ENCODE results near the gene SNX9. TPM values are rescaled to one million over a fixed set of nuclear protein-coding genes. Genes with fewer than 3 reads are reported as not detected.
A peak's percentile ranks its signal among the peaks of the same experiment; 100 is the strongest.

The SNX9 gene
- polyA plus RNA-seq, 1 donor: 44.6 TPM

DNA sequence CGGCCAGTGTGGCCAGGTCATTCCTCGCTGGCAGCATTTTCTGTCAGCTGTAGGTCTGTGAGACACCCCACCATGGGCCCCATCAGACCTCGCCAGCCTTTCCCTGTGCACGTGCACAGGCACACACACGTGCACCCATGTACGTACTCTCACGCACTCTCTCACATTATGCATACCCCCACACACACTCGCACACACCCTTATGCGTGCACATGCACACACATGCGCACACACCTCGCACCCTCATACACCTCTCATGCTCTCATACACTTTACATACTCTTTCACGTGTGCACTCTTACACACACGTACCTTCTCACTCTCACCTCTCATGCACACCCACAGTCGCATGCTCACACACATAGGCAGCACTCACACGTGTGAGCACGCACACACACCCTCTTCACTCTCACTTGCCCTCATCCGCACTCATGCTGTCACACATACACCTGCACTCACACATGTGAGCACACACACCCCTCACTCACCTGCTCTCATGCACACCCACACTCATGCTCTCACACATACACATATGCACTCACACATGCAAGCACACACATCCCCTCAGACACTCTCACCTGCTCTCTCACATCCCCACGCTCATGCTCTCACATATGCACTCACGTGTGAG is 46.7 kb downstream of the SNX9 start:
- WGBS (ENCODE audit: insufficient coverage, low lambda C conversion rate): 100% methylated on average over 2 of the region's 19 CpGs
- DNase-seq: no peak
- no peaks in the 10 kb centered on the region for H3K9me3 ChIP-seq (ENCODE audit: control insufficient read depth, low read depth, low read length)
- peaks cover 32% of the 10 kb centered on the region for H3K36me3 ChIP-seq (ENCODE audit: control insufficient read depth, insufficient read depth, low read length)
- H3K27ac ChIP-seq (ENCODE audit: low read length): no peak overlapping the region
- no peaks in the 10 kb centered on the region for H3K27me3 ChIP-seq (ENCODE audit: control insufficient read depth, insufficient read depth, low read length)
- H3K4me1 ChIP-seq (ENCODE audit: control insufficient read depth, insufficient read depth, low read length): no peaks in the 10 kb centered on the region
- no peak overlapping the region for H3K4me3 ChIP-seq (ENCODE audit: low read length)

DNA sequence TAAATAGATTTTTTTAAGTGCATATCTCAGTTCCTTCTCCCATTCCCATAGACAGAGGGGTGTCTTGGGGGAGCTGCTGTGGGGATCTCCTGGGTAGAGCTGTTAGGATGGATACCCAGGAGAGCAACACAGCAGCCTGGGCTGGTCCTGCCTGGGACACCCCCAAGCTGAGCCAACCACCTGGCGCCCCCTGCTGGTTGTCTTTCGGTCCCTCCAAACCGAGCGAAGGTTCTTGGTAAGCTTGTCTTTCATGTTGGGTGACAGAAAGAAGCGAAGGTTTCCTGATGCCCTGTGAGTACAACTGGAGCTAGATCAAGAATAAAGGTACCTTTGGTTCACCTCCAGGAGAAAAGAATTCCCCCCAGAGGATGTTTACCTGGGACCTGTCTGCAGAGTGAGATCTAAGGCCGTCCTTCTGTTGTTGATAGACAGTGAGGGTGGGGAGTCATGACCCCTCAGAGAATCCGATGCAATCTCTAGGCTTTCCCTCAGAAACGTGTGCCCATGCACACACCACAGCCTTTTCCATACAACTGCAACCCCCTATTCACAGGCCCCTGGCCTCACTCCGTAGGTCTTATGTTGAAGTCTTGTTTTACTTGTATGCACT is 50.8 kb downstream of the SNX9 start:
- no peaks in the 10 kb centered on the region for H3K27me3 ChIP-seq (ENCODE audit: control insufficient read depth, insufficient read depth, low read length)
- no peak overlapping the region for H3K27ac ChIP-seq (ENCODE audit: low read length)
- DNase-seq: peak; percentile 59 to 67
- no peak overlapping the region for H3K4me3 ChIP-seq (ENCODE audit: low read length)
- H3K4me1 ChIP-seq (ENCODE audit: control insufficient read depth, insufficient read depth, low read length): no peaks in the 10 kb centered on the region
- WGBS (ENCODE audit: insufficient coverage, low lambda C conversion rate): no CpG with 5 or more reads among the region's 9 CpGs
- peaks cover 60% of the 10 kb centered on the region for H3K36me3 ChIP-seq (ENCODE audit: control insufficient read depth, insufficient read depth, low read length)
- H3K9me3 ChIP-seq (ENCODE audit: control insufficient read depth, low read depth, low read length): no peaks in the 10 kb centered on the region

DNA sequence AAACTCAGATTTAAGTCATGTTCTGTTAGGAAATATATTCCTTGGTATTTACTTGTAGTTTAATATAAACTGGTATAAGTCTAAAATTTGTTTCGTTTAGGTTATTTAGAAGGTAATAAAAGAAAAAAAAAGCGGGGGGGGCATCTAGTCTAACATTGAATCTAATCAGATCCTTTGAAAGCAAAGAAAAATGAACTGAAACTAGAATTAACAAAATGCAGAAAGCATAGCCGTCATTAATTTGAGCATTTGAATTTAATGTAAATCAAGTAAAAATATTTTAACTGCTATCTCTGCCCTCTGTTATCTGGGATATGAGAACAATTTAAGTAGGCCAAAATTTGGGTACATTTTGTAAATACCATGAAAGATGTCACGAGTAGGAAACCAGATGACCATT is 54.1 kb downstream of the SNX9 start:
- Histone ChIP-seq H3K27ac (ENCODE audit: low read length) (no peak overlapping the region), H3K36me3 (ENCODE audit: control insufficient read depth, insufficient read depth, low read length) (peaks cover 55% of the 10 kb centered on the region), H3K9me3 (ENCODE audit: control insufficient read depth, low read depth, low read length) (no peaks in the 10 kb centered on the region), H3K4me1 (ENCODE audit: control insufficient read depth, insufficient read depth, low read length) (no peaks in the 10 kb centered on the region), H3K4me3 (ENCODE audit: low read length) (no peak overlapping the region), H3K27me3 (ENCODE audit: control insufficient read depth, insufficient read depth, low read length) (no peaks in the 10 kb centered on the region)
- DNase-seq: no peak
- WGBS (ENCODE audit: insufficient coverage, low lambda C conversion rate): 96% methylated on average over 3 of the region's 4 CpGs

DNA sequence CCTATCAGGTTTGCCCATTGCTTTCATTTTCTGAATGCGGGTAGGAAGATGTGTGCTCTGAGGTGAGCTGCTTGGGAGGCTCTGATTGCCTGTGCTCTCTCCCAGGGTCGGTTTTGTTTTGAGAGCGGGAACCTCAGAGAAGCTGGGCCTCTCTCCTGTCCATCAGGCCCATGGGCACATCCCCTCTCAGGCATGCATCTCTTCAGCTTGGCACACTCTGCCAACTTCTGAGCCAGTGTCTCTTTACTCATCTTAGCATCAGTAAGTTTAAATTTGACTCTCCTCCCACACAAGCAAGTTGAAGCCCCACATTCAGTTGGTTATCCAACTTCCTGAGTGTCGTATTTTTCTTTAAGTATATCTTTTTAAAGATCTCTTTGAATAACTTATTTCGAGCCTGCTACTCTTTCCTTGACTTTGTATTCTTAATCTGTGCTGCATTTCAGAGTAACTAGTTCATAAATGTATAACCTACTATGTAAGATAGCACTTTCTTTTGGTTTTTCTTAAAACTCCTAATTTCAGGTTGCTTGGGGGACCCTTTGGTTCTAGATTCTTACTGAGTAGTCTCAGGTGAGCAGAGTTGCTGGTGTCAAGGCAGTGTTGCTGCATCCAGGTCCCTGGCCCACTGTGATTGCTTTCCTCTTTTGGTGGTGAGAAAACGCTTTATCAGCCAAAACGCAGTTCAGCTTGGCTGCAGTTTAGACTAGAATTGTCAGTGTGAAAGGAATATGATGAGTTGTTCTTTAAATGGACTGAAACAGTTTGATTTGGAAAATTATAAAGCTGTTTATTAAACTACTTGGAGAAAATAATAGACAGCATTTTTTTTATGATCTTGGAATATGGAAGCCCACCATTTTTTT is 54.8 kb downstream of the SNX9 start:
- peaks cover 52% of the 10 kb centered on the region for H3K36me3 ChIP-seq (ENCODE audit: control insufficient read depth, insufficient read depth, low read length)
- H3K27me3 ChIP-seq (ENCODE audit: control insufficient read depth, insufficient read depth, low read length): no peaks in the 10 kb centered on the region
- H3K4me3 ChIP-seq (ENCODE audit: low read length): no peak overlapping the region
- H3K9me3 ChIP-seq (ENCODE audit: control insufficient read depth, low read depth, low read length): no peaks in the 10 kb centered on the region
- DNase-seq: no peak
- H3K4me1 ChIP-seq (ENCODE audit: control insufficient read depth, insufficient read depth, low read length): no peaks in the 10 kb centered on the region
- H3K27ac ChIP-seq (ENCODE audit: low read length): no peak overlapping the region
- 82% methylated on average over 2 of the region's 7 CpGs for WGBS (ENCODE audit: insufficient coverage, low lambda C conversion rate)

DNA sequence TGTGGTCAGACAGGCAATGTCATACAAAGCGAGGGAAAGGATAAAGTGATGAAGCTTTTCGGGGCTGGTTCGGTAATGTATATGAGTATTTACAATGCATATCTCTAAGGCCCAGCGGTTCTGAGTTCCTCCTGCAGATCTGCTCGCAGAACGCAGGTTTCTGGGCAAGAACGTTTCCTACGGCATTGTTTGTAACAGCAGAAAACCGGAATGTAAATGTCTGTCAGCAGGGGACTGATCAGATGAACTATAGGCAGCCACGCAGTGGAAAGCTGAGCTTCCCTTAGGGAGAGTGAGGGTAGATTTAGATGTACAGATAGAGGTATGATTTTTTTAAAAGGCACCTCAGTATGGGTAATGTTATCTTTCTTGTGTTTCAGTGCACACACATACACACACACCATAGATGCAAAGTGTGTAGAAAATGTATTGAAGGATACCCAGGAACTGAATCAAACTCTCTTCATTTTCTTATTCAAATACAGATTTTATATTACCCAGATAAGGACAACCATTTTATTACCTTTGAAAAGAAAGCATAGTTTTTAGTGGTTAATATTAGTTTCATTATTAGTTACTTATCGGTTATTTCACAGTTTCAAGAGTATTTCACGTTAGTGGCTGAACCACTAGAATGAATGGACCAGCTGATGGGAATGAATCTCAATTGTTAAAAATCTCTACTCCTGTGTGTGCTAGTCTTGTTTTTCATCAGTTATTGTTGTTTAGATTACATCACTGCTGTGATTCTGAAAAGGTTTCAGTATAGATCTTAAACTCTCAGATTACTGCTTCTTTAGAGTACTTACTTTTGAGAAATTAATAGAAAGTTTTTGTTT is 56.2 kb downstream of the SNX9 start:
- no peak for DNase-seq
- Histone ChIP-seq H3K27me3 (ENCODE audit: control insufficient read depth, insufficient read depth, low read length) (no peaks in the 10 kb centered on the region), H3K4me1 (ENCODE audit: control insufficient read depth, insufficient read depth, low read length) (no peaks in the 10 kb centered on the region), H3K4me3 (ENCODE audit: low read length) (no peak overlapping the region), H3K9me3 (ENCODE audit: control insufficient read depth, low read depth, low read length) (no peaks in the 10 kb centered on the region), H3K36me3 (ENCODE audit: control insufficient read depth, insufficient read depth, low read length) (peaks cover 48% of the 10 kb centered on the region), H3K27ac (ENCODE audit: low read length) (no peak overlapping the region)
- WGBS (ENCODE audit: insufficient coverage, low lambda C conversion rate): 78% methylated on average over 4 of the region's 12 CpGs

DNA sequence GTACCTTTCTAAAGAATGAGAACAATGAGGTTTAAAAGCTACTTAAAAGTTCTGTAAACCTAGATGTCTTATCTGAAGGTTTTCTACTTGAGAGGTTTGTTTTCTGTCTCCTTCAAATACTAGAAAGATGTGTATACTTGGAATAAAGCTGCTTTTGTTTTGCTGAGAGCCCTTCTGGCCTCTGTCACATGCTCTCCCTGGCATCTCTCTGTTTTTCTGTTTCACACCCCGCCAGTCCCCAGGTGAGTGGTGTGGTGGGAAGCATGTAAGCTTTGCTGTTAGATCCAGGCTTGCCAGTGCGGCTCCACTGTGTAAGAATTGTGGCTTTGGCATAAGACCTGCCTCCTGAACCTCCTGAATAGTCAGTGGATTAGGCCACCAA is 56.8 kb downstream of the SNX9 start:
- no peaks in the 10 kb centered on the region for H3K4me1 ChIP-seq (ENCODE audit: control insufficient read depth, insufficient read depth, low read length)
- no peak overlapping the region for H3K4me3 ChIP-seq (ENCODE audit: low read length)
- no peaks in the 10 kb centered on the region for H3K27me3 ChIP-seq (ENCODE audit: control insufficient read depth, insufficient read depth, low read length)
- peaks cover 50% of the 10 kb centered on the region for H3K36me3 ChIP-seq (ENCODE audit: control insufficient read depth, insufficient read depth, low read length)
- H3K9me3 ChIP-seq (ENCODE audit: control insufficient read depth, low read depth, low read length): no peaks in the 10 kb centered on the region
- H3K27ac ChIP-seq (ENCODE audit: low read length): no peak overlapping the region
- WGBS (ENCODE audit: insufficient coverage, low lambda C conversion rate): no CpG with 5 or more reads among the region's 2 CpGs
- no peak for DNase-seq

DNA sequence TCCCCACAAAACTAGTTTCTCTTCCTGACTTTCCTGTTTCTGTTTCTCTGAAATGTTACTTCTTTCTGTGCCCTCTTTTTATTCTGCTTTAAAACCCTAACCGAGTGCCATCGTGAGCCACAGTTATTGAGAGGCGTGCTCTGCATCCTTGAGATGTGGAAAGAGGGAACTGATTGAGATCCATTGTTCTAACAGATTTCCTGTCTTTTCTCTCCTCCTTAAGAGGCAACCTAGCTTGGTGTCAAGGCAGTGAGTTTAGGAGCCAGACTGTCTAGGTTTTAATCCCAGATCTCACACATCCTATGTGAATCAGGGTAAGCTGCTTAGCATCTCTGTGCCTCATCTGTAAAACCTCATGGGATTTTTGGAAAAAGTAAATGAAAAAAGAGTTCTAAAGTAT is 57.5 kb downstream of the SNX9 start:
- Histone ChIP-seq H3K4me3 (ENCODE audit: low read length) (no peak overlapping the region), H3K9me3 (ENCODE audit: control insufficient read depth, low read depth, low read length) (no peaks in the 10 kb centered on the region), H3K27me3 (ENCODE audit: control insufficient read depth, insufficient read depth, low read length) (no peaks in the 10 kb centered on the region), H3K4me1 (ENCODE audit: control insufficient read depth, insufficient read depth, low read length) (no peaks in the 10 kb centered on the region), H3K36me3 (ENCODE audit: control insufficient read depth, insufficient read depth, low read length) (peaks cover 45% of the 10 kb centered on the region), H3K27ac (ENCODE audit: low read length) (no peak overlapping the region)
- no CpG with 5 or more reads among the region's 3 CpGs for WGBS (ENCODE audit: insufficient coverage, low lambda C conversion rate)
- DNase-seq: no peak

DNA sequence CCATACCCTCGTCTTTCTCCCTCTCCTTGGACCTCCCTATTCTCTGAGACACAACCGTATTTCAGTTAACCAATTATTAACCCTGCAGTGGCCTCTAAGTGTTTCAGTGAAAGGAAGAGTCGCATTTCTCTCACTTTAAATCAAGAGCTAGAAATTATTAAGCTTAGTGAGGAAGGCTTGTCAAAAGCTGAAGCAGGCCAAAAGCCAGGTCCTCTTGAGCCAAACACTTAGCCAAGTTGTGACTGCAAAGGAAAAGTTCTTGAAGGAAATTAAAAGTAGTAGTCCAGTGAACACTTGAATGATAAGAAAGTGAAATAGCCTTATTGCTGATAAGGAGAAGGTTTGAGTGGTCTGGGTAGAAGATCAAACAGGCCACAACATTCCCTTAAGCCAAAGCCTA is 58.3 kb downstream of the SNX9 start:
- 75% methylated on average over 2 of the region's 3 CpGs for WGBS (ENCODE audit: insufficient coverage, low lambda C conversion rate)
- H3K36me3 ChIP-seq (ENCODE audit: control insufficient read depth, insufficient read depth, low read length): peaks cover 43% of the 10 kb centered on the region
- H3K4me3 ChIP-seq (ENCODE audit: low read length): no peak overlapping the region
- H3K27ac ChIP-seq (ENCODE audit: low read length): no peak overlapping the region
- no peak for DNase-seq
- H3K9me3 ChIP-seq (ENCODE audit: control insufficient read depth, low read depth, low read length): no peaks in the 10 kb centered on the region
- H3K4me1 ChIP-seq (ENCODE audit: control insufficient read depth, insufficient read depth, low read length): no peaks in the 10 kb centered on the region
- H3K27me3 ChIP-seq (ENCODE audit: control insufficient read depth, insufficient read depth, low read length): no peaks in the 10 kb centered on the region

DNA sequence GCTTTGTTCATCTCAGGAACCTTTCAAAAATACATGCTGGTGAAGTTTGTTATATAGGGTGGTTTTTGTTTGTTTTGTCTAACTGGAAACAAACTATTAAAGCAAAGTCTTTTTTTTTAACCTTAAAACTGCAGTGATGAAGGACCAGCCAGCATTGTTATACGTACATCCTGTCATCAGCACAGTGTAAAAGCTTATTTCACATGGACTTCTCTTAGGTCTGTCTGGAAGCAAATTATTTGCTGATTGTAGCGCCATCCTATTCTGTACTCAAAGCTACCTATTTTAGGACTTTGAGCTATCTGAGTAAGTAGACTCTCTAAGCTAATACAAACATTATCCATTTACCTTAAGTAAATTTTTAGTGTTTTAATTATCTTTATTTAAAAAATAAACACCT is 61.7 kb downstream of the SNX9 start:
- no peak for DNase-seq
- Histone ChIP-seq H3K4me1 (ENCODE audit: control insufficient read depth, insufficient read depth, low read length) (no peaks in the 10 kb centered on the region), H3K27me3 (ENCODE audit: control insufficient read depth, insufficient read depth, low read length) (no peaks in the 10 kb centered on the region), H3K9me3 (ENCODE audit: control insufficient read depth, low read depth, low read length) (no peaks in the 10 kb centered on the region), H3K27ac (ENCODE audit: low read length) (no peak overlapping the region), H3K36me3 (ENCODE audit: control insufficient read depth, insufficient read depth, low read length) (peaks cover 39% of the 10 kb centered on the region), H3K4me3 (ENCODE audit: low read length) (no peak overlapping the region)
- no CpG with 5 or more reads among the region's 2 CpGs for WGBS (ENCODE audit: insufficient coverage, low lambda C conversion rate)

DNA sequence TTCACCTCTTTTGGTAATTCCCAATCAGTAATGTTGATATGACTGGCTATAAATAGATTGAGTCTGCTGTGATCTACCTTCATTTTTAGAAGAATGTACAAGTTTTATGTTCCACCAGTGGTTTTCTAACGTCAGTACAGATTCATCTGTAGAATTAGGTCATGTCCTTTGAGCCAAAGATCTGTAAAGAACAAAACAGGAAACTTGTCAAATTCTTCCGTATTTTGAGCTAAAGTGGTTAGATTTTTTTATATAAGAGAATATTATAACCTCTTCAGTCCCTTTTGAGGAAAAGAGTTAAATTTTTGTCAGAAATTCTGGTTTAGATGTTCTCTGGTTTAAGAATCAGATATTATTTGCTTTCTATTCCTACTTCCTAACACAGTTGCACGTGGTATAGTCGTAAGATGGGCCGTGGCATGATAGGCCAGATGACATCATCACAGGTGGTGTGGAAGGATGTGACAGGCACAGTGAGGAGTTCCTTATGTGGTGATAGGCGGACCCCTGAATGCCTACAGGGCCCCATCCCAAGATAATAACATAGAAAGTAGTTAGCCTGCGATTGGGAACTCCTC is 62.3 kb downstream of the SNX9 start:
- H3K27ac ChIP-seq (ENCODE audit: low read length): no peak overlapping the region
- 100% methylated on average over 1 of the region's 7 CpGs for WGBS (ENCODE audit: insufficient coverage, low lambda C conversion rate)
- DNase-seq: no peak
- H3K27me3 ChIP-seq (ENCODE audit: control insufficient read depth, insufficient read depth, low read length): no peaks in the 10 kb centered on the region
- no peaks in the 10 kb centered on the region for H3K9me3 ChIP-seq (ENCODE audit: control insufficient read depth, low read depth, low read length)
- H3K36me3 ChIP-seq (ENCODE audit: control insufficient read depth, insufficient read depth, low read length): peaks cover 38% of the 10 kb centered on the region
- H3K4me1 ChIP-seq (ENCODE audit: control insufficient read depth, insufficient read depth, low read length): no peaks in the 10 kb centered on the region
- no peak overlapping the region for H3K4me3 ChIP-seq (ENCODE audit: low read length)

Data from large intestine (tissue), 3 donors.